ES-I3 (cell line): ENCODE results near the gene ZNF558.
"Not testable (repeated sequence)": the region's sequence is repeated elsewhere in the genome, so short reads cannot be mapped to it uniquely, and the experiment has no call there.

ENCODE experiments used
- H3K36me3 ChIP-seq: 2 replicates; pipeline ENCODE4 v1.6.1; 2013; ENCODE audit warnings: mild to moderate bottlenecking, low read length, control low read depth, moderate library complexity; ENCODE audit not compliant: insufficient read depth
- H3K4me1 ChIP-seq: 2 replicates; pipeline ENCODE4 v1.6.1; 2013; ENCODE audit warnings: mild to moderate bottlenecking, control low read depth, low read length; ENCODE audit not compliant: insufficient read depth
- H3K9ac ChIP-seq: 2 replicates; pipeline ENCODE4 v1.6.1; 2013; ENCODE audit warnings: low read depth, mild to moderate bottlenecking, low read length, moderate library complexity
- H3K9me3 ChIP-seq: 2 replicates; pipeline ENCODE4 v1.6.1; 2013; ENCODE audit warnings: mild to moderate bottlenecking, low read length, moderate library complexity; ENCODE audit not compliant: control insufficient read depth, insufficient read depth

The ZNF558 gene

DNA sequence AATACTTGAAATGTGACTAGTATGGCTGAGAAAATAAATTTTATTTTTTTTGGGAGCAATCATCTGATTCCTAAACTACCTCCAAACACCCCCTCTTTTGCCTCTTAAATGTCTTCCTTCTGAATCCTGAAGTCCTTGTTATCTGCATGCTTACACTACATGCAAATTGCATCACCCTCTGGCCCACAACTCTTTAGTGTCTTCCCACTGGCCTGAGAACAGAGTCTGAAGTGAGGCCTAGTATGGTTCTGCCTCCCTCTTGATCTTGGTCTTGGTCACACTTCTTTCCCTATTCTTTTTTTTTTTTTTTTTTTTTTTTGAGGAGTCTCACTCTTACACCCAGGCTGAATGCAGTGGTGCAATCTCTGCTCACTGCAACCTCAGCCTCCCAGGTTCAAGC, 4.8 kb downstream of the ZNF558 start:
- Histone ChIP-seq H3K9me3 (no peaks in the 10 kb centered on the region), H3K36me3 (no peaks in the 10 kb centered on the region), H3K4me1 (no peaks in the 10 kb centered on the region), H3K9ac (no peak overlapping the region)

- Histone ChIP-seq H3K36me3 (no peaks in the 10 kb centered on the region), H3K9ac (no peak overlapping the region), H3K9me3 (no peaks in the 10 kb centered on the region), H3K4me1 (no peaks in the 10 kb centered on the region)
Measured at GRCh38 chr19:8826371-8826770, 5.7 kb downstream of the ZNF558 start.

DNA sequence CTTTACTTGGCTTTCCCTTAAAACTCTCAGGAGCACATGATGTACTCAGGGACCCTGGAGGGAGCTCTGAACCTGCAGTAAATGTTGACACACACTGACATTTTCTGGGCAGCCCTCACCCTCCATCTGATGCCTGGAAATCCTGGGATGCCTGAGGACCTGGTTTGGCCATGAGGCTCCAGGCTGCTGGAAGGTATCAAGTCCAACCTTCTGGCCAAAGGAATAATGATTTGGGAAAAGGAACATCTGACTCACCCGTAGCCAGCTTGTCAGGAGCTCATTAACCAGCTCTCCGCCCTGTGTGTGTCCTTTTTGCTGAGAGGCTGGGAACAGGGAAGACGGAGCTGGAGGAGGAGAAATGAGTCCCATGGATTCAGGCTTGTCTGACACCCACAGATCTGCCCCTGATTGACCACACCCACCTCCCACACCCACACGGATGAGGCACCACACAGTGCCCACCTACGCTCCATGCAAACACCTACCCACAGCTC, 10.3 kb downstream of the ZNF558 start:
- H3K9ac ChIP-seq, result no peak overlapping the region
- H3K9me3 ChIP-seq, result no peaks in the 10 kb centered on the region
- peaks cover 5% of the 10 kb centered on the region for H3K36me3 ChIP-seq
- H3K4me1 ChIP-seq, result no peaks in the 10 kb centered on the region

- H3K9me3 ChIP-seq, result peaks cover 6% of the 10 kb centered on the region; the same call in 1 of the 2 replicates
- H3K9ac ChIP-seq, result no peak overlapping the region
- H3K4me1 ChIP-seq, result no peaks in the 10 kb centered on the region
- H3K36me3 ChIP-seq, result peaks cover 5% of the 10 kb centered on the region
Measured at GRCh38 chr19:8820234-8820633, 11.9 kb downstream of the ZNF558 start.

DNA sequence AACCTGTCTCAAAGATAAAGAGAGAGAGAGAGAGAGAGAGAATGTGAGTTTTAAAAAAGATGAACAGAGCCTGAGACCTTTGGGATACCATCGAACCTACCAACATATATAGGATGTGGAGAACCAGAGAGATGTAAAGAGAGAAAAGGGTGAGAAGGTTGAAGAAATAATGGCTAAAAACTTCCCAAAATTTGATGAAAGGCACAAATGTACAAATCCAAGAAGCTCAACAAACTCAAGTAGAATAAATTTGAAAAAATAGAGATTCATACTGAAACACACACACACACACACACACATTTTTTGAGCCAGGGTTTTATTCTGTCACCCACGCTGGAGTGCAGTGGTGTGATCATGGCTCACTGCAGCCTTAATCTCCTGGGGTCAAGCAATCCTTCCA, 16.3 kb downstream of the ZNF558 start:
- Histone ChIP-seq H3K9me3 (peaks cover 39% of the 10 kb centered on the region), H3K4me1 (no peaks in the 10 kb centered on the region), H3K36me3 (peaks cover 15% of the 10 kb centered on the region), H3K9ac (no peak overlapping the region)

GRCh38 chr19:8814176-8814575, 17.9 kb downstream of the ZNF558 start:
- Histone ChIP-seq H3K9ac (no peak overlapping the region), H3K36me3 (peaks cover 22% of the 10 kb centered on the region; the same call in 1 of the 2 replicates), H3K4me1 (no peaks in the 10 kb centered on the region), H3K9me3 (peaks cover 47% of the 10 kb centered on the region)

- Histone ChIP-seq H3K9me3 (peaks cover 62% of the 10 kb centered on the region), H3K36me3 (peaks cover 24% of the 10 kb centered on the region; the same call in 1 of the 2 replicates), H3K9ac (no peak overlapping the region), H3K4me1 (no peaks in the 10 kb centered on the region)
Measured at GRCh38 chr19:8811315-8812172, 20.6 kb downstream of the ZNF558 start.

GRCh38 chr19:8806661-8807060, 25.4 kb downstream of the ZNF558 start:
- no peak overlapping the region for H3K9ac ChIP-seq
- no peaks in the 10 kb centered on the region for H3K4me1 ChIP-seq
- H3K9me3 ChIP-seq, result peaks cover 30% of the 10 kb centered on the region
- H3K36me3 ChIP-seq, result peaks cover 16% of the 10 kb centered on the region; the same call in 1 of the 2 replicates

DNA sequence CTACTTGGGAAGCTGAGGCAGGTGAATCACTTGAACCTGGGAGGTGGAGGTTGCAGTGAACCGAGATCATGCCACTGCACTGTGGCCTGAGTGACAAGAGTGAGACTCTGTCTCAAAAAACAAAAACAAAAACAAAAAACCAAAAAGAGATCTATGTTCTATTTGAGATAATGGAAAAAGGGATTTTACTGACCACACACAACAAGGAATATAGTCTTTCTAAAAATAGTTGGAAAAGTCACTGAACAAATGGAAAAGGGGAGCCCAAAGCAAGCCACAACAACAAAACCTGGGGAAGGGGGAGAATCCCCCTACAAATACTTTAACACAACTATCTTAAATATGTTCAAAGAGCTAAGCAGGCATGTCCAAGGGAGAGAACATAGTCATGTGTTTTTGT, 37.3 kb downstream of the ZNF558 start:
- H3K9ac ChIP-seq, result no peak overlapping the region
- H3K4me1 ChIP-seq, result no peaks in the 10 kb centered on the region
- H3K9me3 ChIP-seq, result no peaks in the 10 kb centered on the region
- H3K36me3 ChIP-seq, result no peaks in the 10 kb centered on the region

GRCh38 chr19:8773587-8773986, 58.5 kb downstream of the ZNF558 start:
- H3K9ac ChIP-seq, H3K9me3 ChIP-seq, H3K36me3 ChIP-seq, H3K4me1 ChIP-seq: not testable (repeated sequence)

GRCh38 chr19:8769265-8769664, 62.8 kb downstream of the ZNF558 start:
- H3K9ac ChIP-seq, H3K36me3 ChIP-seq, H3K4me1 ChIP-seq, H3K9me3 ChIP-seq: not testable (repeated sequence)

DNA sequence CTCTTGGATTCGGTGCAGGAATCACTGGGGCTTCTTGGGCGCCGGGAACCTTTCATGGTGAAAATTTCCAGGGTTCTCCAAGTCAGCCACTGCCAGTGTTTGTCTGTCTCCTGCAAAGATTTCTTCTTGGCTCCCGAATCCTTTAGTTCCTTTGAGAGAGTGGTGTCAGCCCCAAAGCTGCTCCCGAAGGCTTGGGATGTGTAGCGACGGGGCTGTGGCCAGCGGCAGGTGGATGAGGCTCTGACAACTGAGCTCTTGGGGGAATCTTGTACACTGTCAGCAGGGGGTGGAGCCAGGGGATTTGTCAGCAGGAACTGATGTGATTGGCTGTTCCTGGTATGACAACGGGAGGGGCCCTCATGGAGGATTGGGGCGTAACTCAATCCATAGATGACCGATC, 64.8 kb downstream of the ZNF558 start:
- not testable (repeated sequence) for H3K4me1 ChIP-seq, H3K9me3 ChIP-seq, H3K36me3 ChIP-seq, H3K9ac ChIP-seq
